ENCODE results near the gene CAPN14. TPM values are rescaled to one million over a fixed set of nuclear protein-coding genes. Genes with fewer than 3 reads are reported as not detected.

Gene CAPN14
- total RNA-seq, 4 donors from 2014 or later: 0.14 to 0.16 TPM; not detected in 2

DNA sequence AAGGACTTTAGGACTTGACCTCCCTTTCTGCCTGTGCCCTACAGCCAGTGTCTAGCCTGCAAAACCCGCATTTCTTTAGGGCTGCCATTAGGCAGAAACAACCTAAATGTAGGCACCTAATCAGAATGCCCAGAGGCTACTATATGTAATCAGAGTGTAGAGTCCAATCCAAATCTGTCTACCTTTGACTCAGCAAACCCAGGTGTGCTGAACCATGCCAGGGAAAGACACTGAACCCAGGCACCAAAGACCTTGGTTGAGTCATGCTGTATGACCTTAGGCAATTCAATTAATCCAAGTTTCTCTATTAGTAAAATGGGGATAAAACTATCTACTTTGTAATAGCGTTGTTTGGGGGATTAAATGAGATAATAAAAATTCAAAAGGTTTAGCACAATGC is 20.7 kb downstream of the CAPN14 start:
- WGBS, 2 donors (ENCODE audit: low coverage in 1 of 2): 89 to 94% methylated on average over 2 of the region's 2 CpGs
- TF ChIP-seq CTCF (IDR thresholded peaks at IDR 0.05) (no peak), POLR2A (IDR thresholded peaks at IDR 0.05) (no peak), EP300 (IDR thresholded peaks at IDR 0.05; ENCODE audit: low read depth) (no peak), POLR2AphosphoS5 (IDR thresholded peaks at IDR 0.05) (no peak)
- DNase-seq: no peak

GRCh38 chr2:31193806-31194205 is 23.5 kb downstream of the CAPN14 start:
- H3K9me3 ChIP-seq: no peaks in the 10 kb centered on the region
- DNase-seq: no peak
- TF ChIP-seq CTCF (IDR thresholded peaks at IDR 0.05): no peak
- no peak for TF ChIP-seq EP300 (IDR thresholded peaks at IDR 0.05; ENCODE audit: low read depth)
- TF ChIP-seq POLR2A (IDR thresholded peaks at IDR 0.05): no peak
- TF ChIP-seq POLR2AphosphoS5 (IDR thresholded peaks at IDR 0.05): no peak
- H3K27me3 ChIP-seq: no peaks in the 10 kb centered on the region
- intact Hi-C loops (cut with DNase I; ENCODE audit: low total_unique reads): no loop called here
- in situ Hi-C loops (cut with MboI; ENCODE audit: low pct_ligation_motif_present in 1 of 4, low pct_unique_long_range_greater_than_20kb in 1 of 4, low sequenced_read_pairs in 3 of 4): no loop called here
- 67 to 88% methylated on average over 1 to 4 of the region's 4 CpGs for WGBS, 2 donors (ENCODE audit: low coverage in 1 of 2)
- H3K27ac ChIP-seq: no peak overlapping the region
- no peaks in the 10 kb centered on the region for H3K4me1 ChIP-seq
- H3K4me3 ChIP-seq: no peak overlapping the region
- H3K36me3 ChIP-seq: no peaks in the 10 kb centered on the region

More for the DNA sequence above, 20.7 kb downstream of the CAPN14 start:
- Histone ChIP-seq H3K9me3 (no peaks in the 10 kb centered on the region), H3K27me3 (no peaks in the 10 kb centered on the region), H3K36me3 (no peaks in the 10 kb centered on the region), H3K27ac (no peak overlapping the region), H3K4me3 (no peak overlapping the region), H3K4me1 (no peaks in the 10 kb centered on the region)
- in situ Hi-C loops (cut with MboI; ENCODE audit: low pct_ligation_motif_present in 1 of 4, low pct_unique_long_range_greater_than_20kb in 1 of 4, low sequenced_read_pairs in 3 of 4): no loop called here
- intact Hi-C loops (cut with DNase I; ENCODE audit: low total_unique reads): no loop called here

DNA sequence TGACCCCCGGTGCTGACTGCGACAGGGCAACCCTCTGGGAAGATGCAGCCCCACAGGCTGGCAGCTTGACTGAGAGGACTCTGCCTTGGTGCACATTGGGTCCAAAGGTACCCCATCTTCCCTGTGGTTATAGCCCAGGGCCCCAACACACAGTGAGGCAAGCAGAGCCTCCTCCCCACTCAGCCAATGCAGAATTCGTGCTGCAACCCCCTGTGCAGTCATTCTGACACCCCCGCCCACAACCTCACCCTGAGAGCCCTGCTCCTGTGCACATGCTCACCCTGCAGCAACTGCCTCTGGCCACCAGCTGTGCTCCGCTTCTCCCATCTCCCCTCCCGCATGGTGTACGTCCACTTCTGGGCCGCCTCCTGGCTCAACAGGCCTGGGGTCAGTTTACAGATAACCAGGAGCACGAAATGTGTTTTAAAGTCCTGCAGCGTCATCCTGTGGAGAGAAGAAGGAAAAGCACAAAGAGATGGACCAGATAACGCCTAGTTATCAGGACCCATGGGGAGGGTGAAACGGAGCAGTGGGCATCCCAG is 24.4 kb downstream of the CAPN14 start:
- intact Hi-C loops (cut with DNase I; ENCODE audit: low total_unique reads): no loop called here
- Histone ChIP-seq H3K4me1 (no peaks in the 10 kb centered on the region), H3K9me3 (no peaks in the 10 kb centered on the region), H3K4me3 (no peak overlapping the region), H3K36me3 (no peaks in the 10 kb centered on the region), H3K27me3 (no peaks in the 10 kb centered on the region), H3K27ac (no peak overlapping the region)
- WGBS, 2 donors (ENCODE audit: low coverage in 1 of 2): 40 to 90% methylated on average over 1 to 12 of the region's 12 CpGs
- DNase-seq: no peak
- TF ChIP-seq POLR2AphosphoS5 (IDR thresholded peaks at IDR 0.05) (no peak), CTCF (IDR thresholded peaks at IDR 0.05) (no peak), EP300 (IDR thresholded peaks at IDR 0.05; ENCODE audit: low read depth) (no peak), POLR2A (IDR thresholded peaks at IDR 0.05) (no peak)
- in situ Hi-C loops (cut with MboI; ENCODE audit: low pct_ligation_motif_present in 1 of 4, low pct_unique_long_range_greater_than_20kb in 1 of 4, low sequenced_read_pairs in 3 of 4): no loop called here

DNA sequence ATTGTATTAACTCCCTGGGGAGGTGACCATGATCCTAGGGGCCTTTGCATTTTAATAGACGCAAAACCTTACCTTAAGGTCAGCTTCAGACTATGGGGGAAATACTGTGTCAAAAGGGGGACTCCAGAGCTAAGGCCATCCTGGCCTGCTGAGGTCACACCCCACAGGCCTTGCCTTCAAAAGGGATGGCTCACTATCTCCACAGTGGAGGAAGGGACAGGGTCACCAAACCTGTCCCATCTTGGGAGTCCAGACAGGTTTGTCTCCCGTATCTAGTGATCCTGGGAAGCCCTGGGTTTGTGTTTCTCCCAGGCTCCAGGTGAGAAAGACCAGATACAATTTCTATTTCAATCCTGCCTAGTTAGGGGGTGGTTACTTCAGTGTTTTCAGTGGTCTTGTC is 24.9 kb downstream of the CAPN14 start:
- Histone ChIP-seq H3K27ac (no peak overlapping the region), H3K4me3 (no peak overlapping the region), H3K4me1 (no peaks in the 10 kb centered on the region), H3K27me3 (no peaks in the 10 kb centered on the region), H3K9me3 (no peaks in the 10 kb centered on the region), H3K36me3 (no peaks in the 10 kb centered on the region)
- TF ChIP-seq POLR2AphosphoS5 (IDR thresholded peaks at IDR 0.05) (no peak), POLR2A (IDR thresholded peaks at IDR 0.05) (no peak), EP300 (IDR thresholded peaks at IDR 0.05; ENCODE audit: low read depth) (no peak), CTCF (IDR thresholded peaks at IDR 0.05) (no peak)
- in situ Hi-C loops (cut with MboI; ENCODE audit: low pct_ligation_motif_present in 1 of 4, low pct_unique_long_range_greater_than_20kb in 1 of 4, low sequenced_read_pairs in 3 of 4) (no loop called here), intact Hi-C loops (cut with DNase I; ENCODE audit: low total_unique reads) (no loop called here)
- no peak for DNase-seq
- WGBS, 2 donors (ENCODE audit: low coverage in 1 of 2): 79% methylated on average over 2 of the region's 2 CpGs; no CpG with 5 or more reads in 1 of the 2 donors

Data from transverse colon (tissue), 4 donors.